ENCODE data around the gene TRIM31. TPM values are rescaled to one million over a fixed set of nuclear protein-coding genes. Genes with fewer than 3 reads are reported as not detected.

The TRIM31 gene
- total RNA-seq, 2 donors from 2014 or later, result 0.26 TPM; not detected in 1

- no peak for ATAC-seq
- peak overlapping the region in 2 of 4 donors; percentile 6 to 46 for H3K27ac ChIP-seq
- no peaks in the 10 kb centered on the region for H3K27me3 ChIP-seq
- DNase-seq, result no peak
- peaks cover 12% of the 10 kb centered on the region for H3K4me1 ChIP-seq
- no peak overlapping the region for H3K4me3 ChIP-seq
- TF ChIP-seq CTCF (IDR thresholded peaks at IDR 0.05) (no peak), POLR2A (IDR thresholded peaks at IDR 0.05) (no peak)
- no peaks in the 10 kb centered on the region for H3K9me3 ChIP-seq
- H3K36me3 ChIP-seq (replicated peaks in 1 of 2; ENCODE audit: insufficient read depth in 1 of 2, low read depth in 2 of 2), result no peaks in the 10 kb centered on the region
- intact Hi-C loops (cut with DNase I), result no loop called here
- 76 to 91% methylated on average over 2 of the region's 2 CpGs for WGBS, 2 donors
Measured at GRCh38 chr6:30155520-30156261, 42.8 kb upstream of the TRIM31 start.

- Histone ChIP-seq H3K36me3 (replicated peaks in 1 of 2; ENCODE audit: insufficient read depth in 1 of 2, low read depth in 2 of 2) (no peaks in the 10 kb centered on the region), H3K27me3 (no peaks in the 10 kb centered on the region), H3K4me1 (peaks cover 12% of the 10 kb centered on the region), H3K27ac (peak overlapping the region in 1 of 4 donors; percentile 19), H3K9me3 (no peaks in the 10 kb centered on the region), H3K4me3 (no peak overlapping the region)
- ATAC-seq (peak; percentile 54), DNase-seq (peak in 3 of 4 donors; percentile 20 to 49 (median 25))
- WGBS, 2 donors, result 20 to 42% methylated on average over 12 of the region's 12 CpGs
- TF ChIP-seq CTCF (IDR thresholded peaks at IDR 0.05), result no peak
- TF ChIP-seq POLR2A (IDR thresholded peaks at IDR 0.05), result no peak
- intact Hi-C loops (cut with DNase I), result no loop called here
Measured at GRCh38 chr6:30154709-30155519, 42.0 kb upstream of the TRIM31 start.

GRCh38 chr6:30154061-30154460, 41.2 kb upstream of the TRIM31 start:
- ATAC-seq, result no peak

GRCh38 chr6:30152910-30153610, 40.2 kb upstream of the TRIM31 start:
- 78 to 86% methylated on average over 3 of the region's 3 CpGs for WGBS, 2 donors
- TF ChIP-seq POLR2A (IDR thresholded peaks at IDR 0.05) (no peak), CTCF (IDR thresholded peaks at IDR 0.05) (no peak)
- no peak for ATAC-seq

More at GRCh38 chr6:30154061-30154460, 41.2 kb upstream of the TRIM31 start:
- Histone ChIP-seq H3K4me1 (peaks cover 12% of the 10 kb centered on the region), H3K9me3 (no peaks in the 10 kb centered on the region), H3K27ac (no peak overlapping the region), H3K4me3 (no peak overlapping the region), H3K27me3 (no peaks in the 10 kb centered on the region), H3K36me3 (replicated peaks in 1 of 2; ENCODE audit: insufficient read depth in 1 of 2, low read depth in 2 of 2) (no peaks in the 10 kb centered on the region)
- WGBS, 2 donors, result 69 to 79% methylated on average over 16 to 17 of the region's 17 CpGs
- TF ChIP-seq POLR2A (IDR thresholded peaks at IDR 0.05) (no peak), CTCF (IDR thresholded peaks at IDR 0.05) (no peak)
- no peak for DNase-seq
- intact Hi-C loops (cut with DNase I), result no loop called here

More at GRCh38 chr6:30152910-30153610, 40.2 kb upstream of the TRIM31 start:
- Histone ChIP-seq H3K36me3 (replicated peaks in 1 of 2; ENCODE audit: insufficient read depth in 1 of 2, low read depth in 2 of 2) (no peaks in the 10 kb centered on the region), H3K27ac (no peak overlapping the region), H3K27me3 (no peaks in the 10 kb centered on the region), H3K4me3 (no peak overlapping the region), H3K9me3 (no peaks in the 10 kb centered on the region), H3K4me1 (peaks cover 12% of the 10 kb centered on the region)
- DNase-seq, result no peak
- intact Hi-C loops (cut with DNase I), result no loop called here

All from body of pancreas (tissue), 4 donors.